K562 (cell line): ENCODE results near the gene DENND1A. TPM values are rescaled to one million over a fixed set of nuclear protein-coding genes. Genes with fewer than 3 reads are reported as not detected.
A peak's percentile ranks its signal among the peaks of the same experiment; 100 is the strongest.

Experiments
- ARHGAP35 ChIP-seq: fragments of 450-650 bp; IDR thresholded peaks from 2 replicates; pipeline ENCODE4 v1.6.1; 2018; ENCODE audit not compliant: partially characterized antibody
- ARNT ChIP-seq, 2 experiments: fragments of 450-650 bp; IDR thresholded peaks; 2 replicates each; pipeline ENCODE4 v1.6.1; 2016; ENCODE audit warnings: mild to moderate bottlenecking in 1 of 2
- CHD2 ChIP-seq: IDR thresholded peaks from 2 replicates; pipeline ENCODE4 v1.6.1; 2011; ENCODE audit warnings: low read depth, low read length
- DLX4 ChIP-seq: fragments of 250-450 bp; sonication (Bioruptor Pico); IDR thresholded peaks from 2 replicates; pipeline ENCODE4 v1.6.1; 2021; ENCODE audit warnings: mild to moderate bottlenecking
- ELK3 ChIP-seq: fragments of 450-650 bp; formaldehyde crosslinking; IDR thresholded peaks from 2 replicates; pipeline ENCODE4 v1.4.0; 2020; ENCODE audit warnings: mild to moderate bottlenecking
- GABPB1 ChIP-seq: sonication (generic); formaldehyde crosslinking; IDR thresholded peaks from 2 replicates; pipeline ENCODE4 v1.8.0; 2022; ENCODE audit warnings: mild to moderate bottlenecking, missing genetic modification reagents
- HDGF ChIP-seq: fragments of 450-650 bp; IDR thresholded peaks from 2 replicates; pipeline ENCODE4 v1.6.1; 2016
- HLTF ChIP-seq: fragments of 450-650 bp; IDR thresholded peaks from 2 replicates; pipeline ENCODE4 v1.6.1; 2016
- JUN ChIP-seq, 2 experiments: sonication (generic) in 1 of 2; formaldehyde crosslinking in 1 of 2; IDR thresholded peaks; 2 replicates each; pipeline versions ENCODE4 v1.6.1 to v1.8.0; 2012 to 2022; ENCODE audit warnings: borderline replicate concordance in 2 of 2, mild to moderate bottlenecking in 2 of 2, improper control_type of control experiment in 1 of 2, low read depth in 1 of 2, low read length in 1 of 2, missing genetic modification reagents in 1 of 2
- SMAD1 ChIP-seq: fragments of 150-350 bp; IDR thresholded peaks from 2 replicates; pipeline ENCODE4 v1.6.1; 2014; ENCODE audit warnings: low read length, low read depth; ENCODE audit not compliant: partially characterized antibody
- SMARCA4 ChIP-seq: fragments of 450-650 bp; IDR thresholded peaks from 2 replicates; pipeline ENCODE4 v1.6.1; 2016
- SP1 ChIP-seq: sonication (generic); formaldehyde crosslinking; IDR thresholded peaks from 2 replicates; pipeline ENCODE4 v1.8.1; 2022; ENCODE audit warnings: mild to moderate bottlenecking, missing genetic modification reagents
- ZBTB49 ChIP-seq: sonication (generic); formaldehyde crosslinking; IDR thresholded peaks from 2 replicates; pipeline ENCODE4 v1.8.0; 2022; ENCODE audit warnings: missing genetic modification reagents, mild to moderate bottlenecking, borderline replicate concordance
- ZNF449 ChIP-seq: fragments of 250-450 bp; sonication (Bioruptor Pico); IDR thresholded peaks from 2 replicates; pipeline ENCODE4 v1.8.0; 2022; ENCODE audit warnings: moderate library complexity, mild to moderate bottlenecking, inconsistent platforms
- ZNF518B ChIP-seq: fragments of 250-450 bp; sonication (Bioruptor Pico); IDR thresholded peaks from 2 replicates; pipeline ENCODE4 v1.5.0; 2021; ENCODE audit warnings: mild to moderate bottlenecking, moderate library complexity
- ZNF57 ChIP-seq: fragments of 450-650 bp; formaldehyde crosslinking; IDR thresholded peaks from 2 replicates; pipeline ENCODE4 v1.4.0; 2020; ENCODE audit warnings: mild to moderate bottlenecking, moderate library complexity
- ZNF589 ChIP-seq: fragments of 200-800 bp; sonication (Bioruptor generic); IDR thresholded peaks from 2 replicates; pipeline ENCODE4 v1.6.1; 2016; ENCODE audit warnings: low read depth, missing genetic modification characterization, missing compliant biosample characterization
- ZSCAN32 ChIP-seq: fragments of 450-650 bp; formaldehyde crosslinking; IDR thresholded peaks from 2 replicates; pipeline ENCODE4 v1.4.0; 2020; ENCODE audit warnings: mild to moderate bottlenecking, moderate library complexity
- polyA plus RNA-seq, 8 experiments: library from polyadenylated mRNA; depleted of rRNA in 4 of 8; stranded (reverse) in 5 of 8; unstranded in 3 of 8; fragments of >200 nt; fragmentation: Nextera tagmentation in 2 of 8; fragmentation: Illumina TruSeq in 1 of 8; extraction: Ambion mirVana in 2 of 8; extraction: Trizol in 1 of 8; gene quantifications; 2 replicates each; pipeline versions ENCODE4 v1.2.1 to v1.2.3, GENCODE V29; 2011 to 2014; ENCODE audit warnings: inconsistent platforms in 1 of 8, missing spikeins in 1 of 8
- total RNA-seq, 7 experiments: library from RNA; depleted of rRNA in 6 of 7; stranded (reverse); fragments of >200 nt in 6 of 7; fragmentation: Illumina TruSeq in 2 of 7; extraction: Trizol in 2 of 7; gene quantifications; 2 replicates each; pipeline versions ENCODE4 v1.2.1 to v1.2.3, GENCODE V29; 2011 to 2021; ENCODE audit warnings: low replicate concordance in 1 of 7

Gene DENND1A
- total and polyA plus RNA-seq, 9 of the 15 experiments (the other 6 are each of a cell fraction or from before 2014, with no cell fraction given) = 7.6 to 29.5 (median 15.7) TPM

- no peak for TF ChIP-seq CHD2
- TF ChIP-seq ZNF57 (CRISPR knock-in tag) = no peak
- peak in 1 of 2 experiments; percentile 60; a peak in 1 of 4 replicates for TF ChIP-seq ARNT (IDR thresholded peaks at IDR 0.05)
- TF ChIP-seq ARHGAP35 = no peak
- TF ChIP-seq ZSCAN32 (CRISPR knock-in tag) = no peak
- no peak for TF ChIP-seq ZBTB49 (CRISPR knock-in tag)
- TF ChIP-seq HDGF = 0 out of 2 replicates have a peak, but pooled peaks have one; percentile 23
- no peak for TF ChIP-seq ZNF449
- TF ChIP-seq ELK3 (CRISPR knock-in tag) = no peak
- TF ChIP-seq ZNF589 (CRISPR knock-in tag) = no peak
- TF ChIP-seq SMAD1 = no peak
- peak; percentile 73 for TF ChIP-seq GABPB1 (CRISPR knock-in tag)
- peak; percentile 87 for TF ChIP-seq SP1
- TF ChIP-seq HLTF = no peak
- TF ChIP-seq ZNF518B (CRISPR knock-in tag) = no peak
- peak; percentile 48; the same call in 1 of the 2 replicates for TF ChIP-seq SMARCA4
- no peak for TF ChIP-seq JUN (IDR thresholded peaks at IDR 0.05; ENCODE audit: borderline replicate concordance, low read depth, low read length)
- TF ChIP-seq JUN (CRISPR knock-in tag; IDR thresholded peaks at IDR 0.05; ENCODE audit: borderline replicate concordance) = no peak
- no peak for TF ChIP-seq DLX4 (CRISPR knock-in tag)
These were observed 569.5 kb downstream of the DENND1A start (continued) for GRCh38 chr9:123360161-123361085.
